Liver (tissue), 9 donors: ENCODE results near the gene SLC35B4. TPM values are rescaled to one million over a fixed set of nuclear protein-coding genes. Genes with fewer than 3 reads are reported as not detected.
A peak's percentile ranks its signal among the peaks of the same experiment; 100 is the strongest.

ENCODE experiments used
- DNase-seq: peaks from one replicate; pipeline ENCODE4 v3.0.0-alpha.2; 2017; ENCODE audit warnings: low spot score
- H3K27ac ChIP-seq, 2 donors: one replicate each; pipeline ENCODE4 v1.7.0; 2013; ENCODE audit warnings: inconsistent platforms in 2 of 2, low read length in 2 of 2, control low read depth in 1 of 2, low read depth in 1 of 2, mild to moderate bottlenecking in 1 of 2
- H3K27me3 ChIP-seq, 4 donors: one replicate each; pipeline versions ENCODE4 v1.6.1 to v1.7.0; 2013; ENCODE audit warnings: low read length in 3 of 4, inconsistent platforms in 1 of 4, mild to moderate bottlenecking in 1 of 4, moderate library complexity in 1 of 4; ENCODE audit not compliant: control insufficient read depth in 4 of 4, insufficient read depth in 4 of 4
- H3K36me3 ChIP-seq, 4 donors: one replicate each; pipeline versions ENCODE4 v1.6.1 to v1.7.0; 2013; ENCODE audit warnings: low read length in 3 of 4, mild to moderate bottlenecking in 3 of 4, low read depth in 1 of 4, moderate library complexity in 1 of 4; ENCODE audit not compliant: control insufficient read depth in 4 of 4, insufficient read depth in 3 of 4
- H3K4me1 ChIP-seq, 4 donors: one replicate each; pipeline versions ENCODE4 v1.6.1 to v1.7.0; 2013; ENCODE audit warnings: low read length in 3 of 4, mild to moderate bottlenecking in 3 of 4, moderate library complexity in 1 of 4; ENCODE audit not compliant: control insufficient read depth in 4 of 4, insufficient read depth in 4 of 4
- H3K4me3 ChIP-seq, 3 donors: one replicate each; pipeline versions ENCODE4 v1.6.1 to v1.7.0; 2013; ENCODE audit warnings: low read length in 3 of 3, control low read depth in 1 of 3, low read depth in 1 of 3, mild to moderate bottlenecking in 1 of 3
- H3K9ac ChIP-seq, 2 donors: one replicate each; pipeline ENCODE4 v1.7.0; 2013; ENCODE audit warnings: low read length in 2 of 2, mild to moderate bottlenecking in 2 of 2, moderate library complexity in 2 of 2, control low read depth in 1 of 2, low read depth in 1 of 2
- H3K9me3 ChIP-seq, 4 donors: one replicate each; pipeline versions ENCODE4 v1.6.1 to v1.7.0; 2013; ENCODE audit warnings: low read length in 3 of 4; ENCODE audit not compliant: control insufficient read depth in 4 of 4
- ATF3 ChIP-seq: IDR thresholded peaks from 2 replicates; pipeline ENCODE4 v1.6.1; 2016; ENCODE audit warnings: antibody characterized with exemption
- CTCF ChIP-seq: fragments of 150-350 bp; IDR thresholded peaks from 2 replicates; pipeline ENCODE4 v1.5.1; 2017; ENCODE audit warnings: improper control_type of control experiment, low read depth, low read length; ENCODE audit not compliant: missing input control
- EGR1 ChIP-seq, 2 donors: IDR thresholded peaks; 2 replicates each; pipeline ENCODE4 v1.6.1; 2016 to 2018; ENCODE audit warnings: antibody characterized with exemption in 2 of 2, low read depth in 2 of 2
- FOXA1 ChIP-seq: IDR thresholded peaks from 2 replicates; pipeline ENCODE4 v1.6.1; 2016; ENCODE audit warnings: antibody characterized with exemption
- FOXA2 ChIP-seq: IDR thresholded peaks from 2 replicates; pipeline ENCODE4 v1.6.1; 2016; ENCODE audit warnings: antibody characterized with exemption
- HNF4A ChIP-seq, 2 donors: conservative IDR thresholded peaks; 2 replicates each; pipeline ENCODE4 v1.6.1; 2016; ENCODE audit warnings: antibody characterized with exemption in 2 of 2, mild to moderate bottlenecking in 2 of 2
- HNF4G ChIP-seq: IDR thresholded peaks from 2 replicates; pipeline ENCODE4 v1.6.1; 2016; ENCODE audit warnings: antibody characterized with exemption
- JUND ChIP-seq, 2 donors: IDR thresholded peaks; 2 replicates each; pipeline ENCODE4 v1.6.1; 2016; ENCODE audit warnings: antibody characterized with exemption in 2 of 2
- MAX ChIP-seq: IDR thresholded peaks from 2 replicates; pipeline ENCODE4 v1.6.1; 2016; ENCODE audit warnings: antibody characterized with exemption
- NR2F2 ChIP-seq: IDR thresholded peaks from 2 replicates; pipeline ENCODE4 v1.6.1; 2016; ENCODE audit warnings: antibody characterized with exemption
- RAD21 ChIP-seq, 2 donors: IDR thresholded peaks; 2 replicates each; pipeline ENCODE4 v1.6.1; 2016; ENCODE audit warnings: antibody characterized with exemption in 2 of 2, mild to moderate bottlenecking in 2 of 2
- REST ChIP-seq: IDR thresholded peaks from 2 replicates; pipeline ENCODE4 v1.6.1; 2016; ENCODE audit warnings: antibody characterized with exemption, mild to moderate bottlenecking
- RXRA ChIP-seq, 2 donors: IDR thresholded peaks; 2 replicates each; pipeline ENCODE4 v1.6.1; 2017 to 2018; ENCODE audit warnings: antibody characterized with exemption in 2 of 2, mild to moderate bottlenecking in 1 of 2
- SP1 ChIP-seq: IDR thresholded peaks from 2 replicates; pipeline ENCODE4 v1.6.1; 2018; ENCODE audit warnings: antibody characterized with exemption, mild to moderate bottlenecking
- TAF1 ChIP-seq: conservative IDR thresholded peaks from 2 replicates; pipeline ENCODE4 v1.6.1; 2016; ENCODE audit warnings: antibody characterized with exemption, mild to moderate bottlenecking
- YY1 ChIP-seq: IDR thresholded peaks from 2 replicates; pipeline ENCODE4 v1.6.1; 2016; ENCODE audit warnings: antibody characterized with exemption, mild to moderate bottlenecking
- ZBTB33 ChIP-seq: IDR thresholded peaks from 2 replicates; pipeline ENCODE4 v1.6.1; 2016; ENCODE audit warnings: antibody characterized with exemption
- WGBS: extraction: QIAGEN DNeasy Blood & Tissue Kit; methylation state at CpG from one replicate; pipeline ENCODE4 v1.1.7; 2013; 5-methylcytosine and 5-hydroxymethylcytosine counted together
- polyA plus RNA-seq, 2 donors: library from polyadenylated mRNA; stranded (reverse) in 1 of 2; unstranded in 1 of 2; fragments of 200-250 nt in 1 of 2; fragments of >200 nt in 1 of 2; fragmentation: Nextera tagmentation in 1 of 2; extraction: Ambion mirVana in 1 of 2; gene quantifications; one replicate each; pipeline versions ENCODE4 v1.2.1 to v1.2.3, GENCODE V29; 2013 to 2015
- total RNA-seq, 2 donors: library from RNA; depleted of rRNA; stranded (reverse); fragments of >200 nt; gene quantifications; one replicate each; pipeline ENCODE4 v1.2.3, GENCODE V29; 2014
- donor health status: healthy.
- donor health status: healthy.
- donor health status: healthy.
- donor health status: healthy.
- donor health status: healthy.

The SLC35B4 gene
- total and polyA plus RNA-seq, 4 donors, result 5.7 to 17.7 (median 8.9) TPM

GRCh38 chr7:134362587-134363483 is 46.1 kb upstream of the SLC35B4 start (continued):
- TF ChIP-seq REST, result peak; percentile 40
- peak; percentile 60 for TF ChIP-seq ZBTB33
- TF ChIP-seq NR2F2, result peak; percentile 44
- TF ChIP-seq RAD21 (IDR thresholded peaks at IDR 0.05), result peak; percentile 17 to 26
- TF ChIP-seq YY1, result peak; percentile 88
- TF ChIP-seq HNF4A (conservative IDR thresholded peaks at IDR 0.05), result peak; percentile 71 to 72
- peak; percentile 99 for TF ChIP-seq ATF3
- peak; percentile 79 to 80 for TF ChIP-seq RXRA (IDR thresholded peaks at IDR 0.05)
- peak in 1 of 2 donors; percentile 39 for TF ChIP-seq EGR1 (IDR thresholded peaks at IDR 0.05; ENCODE audit: low read depth in 2 of 2)

DNA sequence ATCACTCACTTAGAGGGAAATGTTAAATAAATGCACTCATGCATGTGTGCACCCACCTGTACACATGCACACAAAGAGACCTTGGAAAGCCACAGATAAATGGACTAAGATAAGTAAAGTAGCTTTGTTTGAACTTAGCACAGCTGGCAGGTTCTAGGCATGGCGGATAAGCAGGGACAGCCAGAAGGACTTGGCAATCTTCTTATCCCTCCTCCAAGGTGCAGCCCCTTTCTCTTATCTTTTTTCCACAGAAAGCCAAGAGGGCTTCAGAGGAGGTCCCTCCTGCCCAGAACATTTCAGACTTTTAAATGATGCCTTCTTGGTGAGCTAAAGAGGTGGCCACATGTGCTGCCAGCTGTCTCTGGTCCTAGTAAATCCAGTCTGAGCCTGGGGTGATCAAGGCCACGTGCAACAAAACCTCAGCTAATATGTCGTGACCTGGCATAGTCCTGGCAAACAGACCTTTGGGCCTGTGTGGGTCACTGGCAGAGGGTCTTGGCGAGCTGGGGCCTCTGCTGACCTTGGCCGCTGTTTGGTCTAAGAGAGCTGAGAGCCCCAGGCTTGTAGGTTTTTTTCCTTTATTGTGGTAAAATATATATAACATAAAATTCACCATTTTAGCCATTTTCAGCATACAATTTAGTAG is 43.2 kb upstream of the SLC35B4 start:
- Histone ChIP-seq H3K4me3 (no peak overlapping the region), H3K27ac (peak overlapping the region; percentile 33 to 75), H3K36me3 (no peaks in the 10 kb centered on the region), H3K27me3 (no peaks in the 10 kb centered on the region), H3K4me1 (peaks cover 10 to 77% (median 37%) of the 10 kb centered on the region in 4 donors), H3K9me3 (no peaks in the 10 kb centered on the region), H3K9ac (peak overlapping the region in 1 of 2 donors; percentile 9)
- DNase-seq, result no peak
- WGBS, result 37% methylated on average over 5 of the region's 5 CpGs
- TF ChIP-seq RXRA (IDR thresholded peaks at IDR 0.05), result peak; percentile 85 to 87
- TF ChIP-seq MAX, result peak; percentile 64
- no peak for TF ChIP-seq HNF4G
- no peak for TF ChIP-seq EGR1 (IDR thresholded peaks at IDR 0.05; ENCODE audit: low read depth in 2 of 2)
- TF ChIP-seq CTCF, result no peak
- no peak for TF ChIP-seq REST
- TF ChIP-seq RAD21 (IDR thresholded peaks at IDR 0.05), result peak in 1 of 2 donors; percentile 47
- TF ChIP-seq SP1, result peak; percentile 57
- peak; percentile 71 to 79 for TF ChIP-seq HNF4A (conservative IDR thresholded peaks at IDR 0.05)
- TF ChIP-seq JUND (IDR thresholded peaks at IDR 0.05), result no peak
- no peak for TF ChIP-seq ZBTB33
- TF ChIP-seq YY1, result peak; percentile 32
- no peak for TF ChIP-seq TAF1
- TF ChIP-seq FOXA2, result no peak
- TF ChIP-seq ATF3, result no peak
- no peak for TF ChIP-seq FOXA1
